H9 (cell line): ENCODE results near the gene ATG2A. TPM values are rescaled to one million over a fixed set of nuclear protein-coding genes. Genes with fewer than 3 reads are reported as not detected.

Experiments
- DNase-seq: peaks from one replicate; pipeline ENCODE4 v3.0.0-alpha.2; 2017
- H2AFZ ChIP-seq: one replicate; pipeline ENCODE4 v1.6.1; 2013; ENCODE audit warnings: mild to moderate bottlenecking, low read length, control low read depth, moderate library complexity
- H2AK5ac ChIP-seq: 2 replicates; pipeline ENCODE4 v1.6.1; 2013; ENCODE audit warnings: low read length, control low read depth, mixed read lengths; ENCODE audit not compliant: insufficient read length
- H2BK120ac ChIP-seq: one replicate; pipeline ENCODE4 v1.6.1; 2013; ENCODE audit warnings: low read depth, mild to moderate bottlenecking, low read length, control low read depth, inconsistent platforms; ENCODE audit not compliant: poor library complexity, severe bottlenecking
- H2BK12ac ChIP-seq: 2 replicates; pipeline ENCODE4 v1.6.1; 2013; ENCODE audit warnings: low read length, control low read depth, mixed read lengths, low read depth; ENCODE audit not compliant: insufficient read length
- H2BK15ac ChIP-seq: 2 replicates; pipeline ENCODE4 v1.6.1; 2013; ENCODE audit warnings: low read depth, low read length, control low read depth
- H2BK20ac ChIP-seq: one replicate; pipeline ENCODE4 v1.6.1; 2013; ENCODE audit warnings: low read depth, mild to moderate bottlenecking, low read length, control low read depth, inconsistent platforms; ENCODE audit not compliant: poor library complexity, severe bottlenecking
- H2BK5ac ChIP-seq: 2 replicates; pipeline ENCODE4 v1.6.1; 2013; ENCODE audit warnings: low read length, control low read depth, mixed read lengths; ENCODE audit not compliant: insufficient read length
- H3K14ac ChIP-seq: 2 replicates; pipeline ENCODE4 v1.6.1; 2013; ENCODE audit warnings: low read length, control low read depth; ENCODE audit not compliant: insufficient read depth
- H3K18ac ChIP-seq: 2 replicates; pipeline ENCODE4 v1.6.1; 2013; ENCODE audit warnings: low read depth, mild to moderate bottlenecking, mixed read lengths, low read length, control low read depth; ENCODE audit not compliant: insufficient read length
- H3K23ac ChIP-seq: 2 replicates; pipeline ENCODE4 v1.6.1; 2013; ENCODE audit warnings: low read length, control low read depth, mixed read lengths, low read depth; ENCODE audit not compliant: insufficient read length
- H3K23me2 ChIP-seq: 2 replicates; pipeline ENCODE4 v1.6.1; 2013; ENCODE audit warnings: low read depth, mild to moderate bottlenecking, mixed read lengths, low read length, control low read depth; ENCODE audit not compliant: insufficient read length, poor library complexity, severe bottlenecking
- H3K27ac ChIP-seq: 2 replicates; pipeline ENCODE4 v1.5.1; 2013; ENCODE audit warnings: low read length, control low read depth, mixed read lengths, low read depth; ENCODE audit not compliant: insufficient read length
- H3K27me3 ChIP-seq: 2 replicates; pipeline ENCODE4 v1.6.1; 2013; ENCODE audit warnings: low read length, control low read depth, inconsistent platforms; ENCODE audit not compliant: insufficient read depth
- H3K4ac ChIP-seq: 2 replicates; pipeline ENCODE4 v1.6.1; 2013; ENCODE audit warnings: low read depth, mild to moderate bottlenecking, control low read depth, inconsistent platforms, low read length, moderate library complexity
- H3K4me1 ChIP-seq: 2 replicates; pipeline ENCODE4 v1.6.1; 2013; ENCODE audit warnings: low read length, control low read depth, inconsistent platforms; ENCODE audit not compliant: insufficient read depth
- H3K4me2 ChIP-seq: 2 replicates; pipeline ENCODE4 v1.6.1; 2013; ENCODE audit warnings: low read length, control low read depth, mixed read lengths; ENCODE audit not compliant: insufficient read length, insufficient read depth
- H3K56ac ChIP-seq: 2 replicates; pipeline ENCODE4 v1.6.1; 2013; ENCODE audit warnings: low read depth, mild to moderate bottlenecking, mixed read lengths, low read length, control low read depth; ENCODE audit not compliant: insufficient read length
- H3K79me1 ChIP-seq: 2 replicates; pipeline ENCODE4 v1.6.1; 2013; ENCODE audit warnings: low read depth, mild to moderate bottlenecking, moderate library complexity, low read length, control low read depth, inconsistent platforms; ENCODE audit not compliant: insufficient read depth, poor library complexity, severe bottlenecking
- H3K79me2 ChIP-seq: 2 replicates; pipeline ENCODE4 v1.6.1; 2013; ENCODE audit warnings: low read length, control low read depth, inconsistent platforms; ENCODE audit not compliant: insufficient read depth
- H3K9ac ChIP-seq: 2 replicates; pipeline ENCODE4 v1.6.1; 2013; ENCODE audit warnings: low read length, control low read depth, mixed read lengths; ENCODE audit not compliant: insufficient read length; ENCODE audit errors: extremely low read depth
- H3K9me3 ChIP-seq: one replicate; pipeline ENCODE4 v1.6.1; 2013; ENCODE audit warnings: low read depth, low read length, inconsistent platforms; ENCODE audit not compliant: control insufficient read depth
- H3T11ph ChIP-seq: one replicate; pipeline ENCODE4 v1.6.1; 2013; ENCODE audit warnings: mild to moderate bottlenecking, low read length, control low read depth, inconsistent platforms
- H4K20me1 ChIP-seq: one replicate; pipeline ENCODE4 v1.6.1; 2013; ENCODE audit not compliant: control insufficient read depth, insufficient read length, insufficient read depth
- H4K5ac ChIP-seq: 2 replicates; pipeline ENCODE4 v1.6.1; 2013; ENCODE audit warnings: low read depth, mild to moderate bottlenecking, mixed read lengths, low read length, control low read depth; ENCODE audit not compliant: insufficient read length
- H4K8ac ChIP-seq: replicated peaks from 2 replicates; pipeline ENCODE4 v1.6.1; 2013; ENCODE audit warnings: low read length, control low read depth, mixed read lengths, low read depth; ENCODE audit not compliant: insufficient read length
- H4K91ac ChIP-seq: 2 replicates; pipeline ENCODE4 v1.6.1; 2013; ENCODE audit warnings: low read depth, mild to moderate bottlenecking, moderate library complexity, mixed read lengths, low read length, control low read depth; ENCODE audit not compliant: insufficient read length
- H3K27ac Mint-ChIP-seq, 3 experiments: 2 replicates in 2 of 3; 3 replicates in 1 of 3; pipeline ENCODE4 v1.8.0; 2020 to 2021; ENCODE audit warnings: mixed read lengths in 3 of 3, mild to moderate bottlenecking in 1 of 3, moderate library complexity in 1 of 3
- H3K27me3 Mint-ChIP-seq: 2 replicates; pipeline ENCODE4 v1.8.0; 2021; ENCODE audit warnings: low read depth, mild to moderate bottlenecking, moderate library complexity, mixed read lengths
- H3K36me3 Mint-ChIP-seq, 3 experiments: 2 replicates in 2 of 3; 3 replicates in 1 of 3; pipeline ENCODE4 v1.8.0; 2020 to 2021; ENCODE audit warnings: low read depth in 3 of 3, mixed read lengths in 3 of 3; ENCODE audit not compliant: insufficient read depth in 1 of 3
- H3K4me1 Mint-ChIP-seq, 2 experiments: 2 replicates each; pipeline ENCODE4 v1.8.0; 2020; ENCODE audit warnings: mixed read lengths in 2 of 2
- H3K4me3 Mint-ChIP-seq, 2 experiments: 2 replicates in 1 of 2; 3 replicates in 1 of 2; pipeline ENCODE4 v1.8.0; 2020 to 2021; ENCODE audit warnings: mild to moderate bottlenecking in 2 of 2, mixed read lengths in 2 of 2, moderate library complexity in 1 of 2
- H3K9me3 Mint-ChIP-seq, 2 experiments: 2 replicates in 1 of 2; 3 replicates in 1 of 2; pipeline ENCODE4 v1.8.0; 2020; ENCODE audit warnings: mild to moderate bottlenecking in 2 of 2, mixed read lengths in 2 of 2, moderate library complexity in 1 of 2
- WGBS: extraction: QIAGEN DNeasy Blood & Tissue Kit; methylation state at CpG from one replicate; pipeline ENCODE4 v1.1.7; 2013; ENCODE audit warnings: missing lambda C conversion rate, low lambda C conversion rate, mixed read lengths; ENCODE audit not compliant: insufficient read length; ENCODE audit errors: extremely low coverage; 5-methylcytosine and 5-hydroxymethylcytosine counted together
- total RNA-seq: library from RNA; stranded (reverse); gene quantifications from 2 replicates; pipeline ENCODE4 v1.2.1, GENCODE V29; 2021
- TF ChIP-seq, protein P1 (sequence below): fragments of 200-600 bp; sonication (generic); conservative IDR thresholded peaks from 3 replicates; pipeline ENCODE4 v1.8.0; 2021; ENCODE audit warnings: antibody characterized with exemption, mild to moderate bottlenecking

ATG2A gene
- total RNA-seq, 1 experiment from 2014 or later: 21.3 TPM

DNA sequence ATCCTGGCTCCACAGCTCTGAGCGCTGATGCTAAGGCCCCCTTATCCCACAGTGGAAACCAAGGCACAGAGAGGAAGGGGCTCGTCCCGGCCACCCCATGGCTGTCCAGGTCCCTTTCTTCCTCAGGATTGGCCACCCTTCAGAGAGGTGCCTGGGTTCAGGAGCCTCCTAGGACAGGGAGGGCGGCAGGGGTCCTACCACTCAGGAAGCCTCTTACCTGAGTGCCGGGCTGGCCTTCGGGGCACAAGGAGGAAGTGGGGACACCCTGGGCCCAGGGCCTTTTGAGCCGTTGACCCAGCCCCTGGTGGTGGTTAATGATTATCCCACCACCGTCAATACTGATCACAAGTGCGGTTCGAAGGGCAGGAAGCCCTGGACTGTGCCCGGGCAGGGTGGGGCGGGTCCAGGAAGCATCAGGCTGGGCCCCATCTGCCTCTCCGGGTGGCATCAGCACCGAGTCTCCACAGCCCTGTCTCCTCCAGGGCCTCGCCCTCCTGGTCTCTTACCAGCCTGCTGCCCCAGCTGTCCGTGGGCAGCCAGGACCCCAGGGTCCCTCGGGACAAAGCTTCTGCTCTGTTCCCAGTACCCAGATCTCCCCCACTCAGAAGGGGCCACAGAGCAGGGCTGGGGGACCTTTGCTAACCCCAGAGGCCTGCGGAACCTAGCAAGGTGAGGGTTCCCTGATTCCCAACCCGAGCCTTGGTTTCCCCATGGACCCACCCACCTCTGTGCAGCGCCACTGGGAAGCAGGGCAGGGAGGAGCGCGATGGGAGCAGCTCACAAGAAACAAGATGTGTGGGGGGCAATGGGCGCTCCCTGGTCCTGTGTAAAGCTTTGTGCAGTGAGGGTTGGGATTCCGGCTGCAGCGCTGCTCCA is 23.6 kb downstream of the ATG2A start:
- no peak overlapping the region; the same call in 1 of the 2 replicates for H3K14ac ChIP-seq
- H3K18ac ChIP-seq: no peak overlapping the region
- H3K27ac ChIP-seq: no peak overlapping the region
- peaks cover 0 to 10% (median 4%) of the 10 kb centered on the region in 3 experiments; a peak in 4 of 7 replicates for H3K36me3 Mint-ChIP-seq
- H3K4me1 ChIP-seq: no peaks in the 10 kb centered on the region
- H2BK5ac ChIP-seq: no peak overlapping the region
- H2BK15ac ChIP-seq: no peak overlapping the region
- H2AFZ ChIP-seq: no peak overlapping the region
- H3T11ph ChIP-seq: no peak overlapping the region
- no peak overlapping the region for H2BK120ac ChIP-seq
- no peak overlapping the region for H4K5ac ChIP-seq
- H3K9ac ChIP-seq: no peak overlapping the region
- no peak overlapping the region for H2BK12ac ChIP-seq
- H3K4ac ChIP-seq: no peak overlapping the region
- no peak overlapping the region for H2BK20ac ChIP-seq
- H3K79me1 ChIP-seq: no peaks in the 10 kb centered on the region
- no peaks in the 10 kb centered on the region for H3K23me2 ChIP-seq
- no peaks in the 10 kb centered on the region for H3K27me3 Mint-ChIP-seq
- no peaks in the 10 kb centered on the region; a peak in 1 of 5 replicates for H3K9me3 Mint-ChIP-seq
- no CpG with 5 or more reads among the region's 25 CpGs for WGBS
- DNase-seq: no peak
- H3K27me3 ChIP-seq: no peaks in the 10 kb centered on the region
- peaks cover 2 to 16% of the 10 kb centered on the region in 2 experiments; a peak in 3 of 4 replicates for H3K4me1 Mint-ChIP-seq
- no peak overlapping the region for H3K27ac Mint-ChIP-seq
- H3K79me2 ChIP-seq: no peaks in the 10 kb centered on the region
- no peak overlapping the region for H3K4me2 ChIP-seq
- peaks cover 4% of the 10 kb centered on the region for H4K20me1 ChIP-seq
- no peak overlapping the region for H4K8ac ChIP-seq
- H3K56ac ChIP-seq: no peak overlapping the region
- H3K4me3 Mint-ChIP-seq: no peak overlapping the region
- no peak overlapping the region for H4K91ac ChIP-seq
- TF ChIP-seq, protein P1, sequence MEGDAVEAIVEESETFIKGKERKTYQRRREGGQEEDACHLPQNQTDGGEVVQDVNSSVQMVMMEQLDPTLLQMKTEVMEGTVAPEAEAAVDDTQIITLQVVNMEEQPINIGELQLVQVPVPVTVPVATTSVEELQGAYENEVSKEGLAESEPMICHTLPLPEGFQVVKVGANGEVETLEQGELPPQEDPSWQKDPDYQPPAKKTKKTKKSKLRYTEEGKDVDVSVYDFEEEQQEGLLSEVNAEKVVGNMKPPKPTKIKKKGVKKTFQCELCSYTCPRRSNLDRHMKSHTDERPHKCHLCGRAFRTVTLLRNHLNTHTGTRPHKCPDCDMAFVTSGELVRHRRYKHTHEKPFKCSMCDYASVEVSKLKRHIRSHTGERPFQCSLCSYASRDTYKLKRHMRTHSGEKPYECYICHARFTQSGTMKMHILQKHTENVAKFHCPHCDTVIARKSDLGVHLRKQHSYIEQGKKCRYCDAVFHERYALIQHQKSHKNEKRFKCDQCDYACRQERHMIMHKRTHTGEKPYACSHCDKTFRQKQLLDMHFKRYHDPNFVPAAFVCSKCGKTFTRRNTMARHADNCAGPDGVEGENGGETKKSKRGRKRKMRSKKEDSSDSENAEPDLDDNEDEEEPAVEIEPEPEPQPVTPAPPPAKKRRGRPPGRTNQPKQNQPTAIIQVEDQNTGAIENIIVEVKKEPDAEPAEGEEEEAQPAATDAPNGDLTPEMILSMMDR: no peak
- H2AK5ac ChIP-seq: no peak overlapping the region
- H3K9me3 ChIP-seq: no peaks in the 10 kb centered on the region
- no peak overlapping the region for H3K23ac ChIP-seq
